Breast epithelium (tissue), 4 donors: ENCODE measurements around the gene HECTD2. TPM values are rescaled to one million over a fixed set of nuclear protein-coding genes. Genes with fewer than 3 reads are reported as not detected.
"Not testable (repeated sequence)": the region's sequence is repeated elsewhere in the genome, so short reads cannot be mapped to it uniquely, and the experiment has no call there.

ENCODE experiments used
- DNase-seq, 2 donors: peaks; one replicate each; pipeline ENCODE4 v3.0.0-alpha.2; 2019; ENCODE audit warnings: low spot score in 2 of 2
- H3K27ac ChIP-seq, 2 donors: fragments of 200-600 bp; sonication (generic) in 1 of 2; one replicate each; pipeline ENCODE4 v1.5.1; 2016 to 2019; ENCODE audit warnings: mild to moderate bottlenecking in 1 of 2
- H3K27me3 ChIP-seq, 2 donors: fragments of 200-600 bp; sonication (generic) in 1 of 2; one replicate each; pipeline versions ENCODE4 v1.5.1 to v1.6.0; 2017 to 2019; ENCODE audit warnings: control low read depth in 1 of 2, mild to moderate bottlenecking in 1 of 2
- H3K36me3 ChIP-seq: fragments of 200-600 bp; one replicate; pipeline ENCODE4 v1.5.1; 2019
- H3K4me1 ChIP-seq, 2 donors: fragments of 200-600 bp; sonication (generic); one replicate each; pipeline ENCODE4 v1.5.1; 2016 to 2019; ENCODE audit warnings: control low read depth in 1 of 2
- H3K4me3 ChIP-seq, 3 donors: fragments of 200-600 bp; sonication (generic); 1 replicate in 2 of 3; 2 replicates in 1 of 3; pipeline ENCODE4 v1.5.1; 2016 to 2019; ENCODE audit warnings: mild to moderate bottlenecking in 3 of 3, moderate library complexity in 2 of 3
- H3K9me3 ChIP-seq, 2 donors: fragments of 200-600 bp; sonication (generic) in 1 of 2; one replicate each; pipeline ENCODE4 v1.5.1; 2016 to 2019; ENCODE audit warnings: control low read depth in 1 of 2
- POLR2A ChIP-seq: fragments of 450-650 bp; IDR thresholded peaks from one replicate; pipeline ENCODE4 v1.6.1; 2016; ENCODE audit warnings: antibody characterized with exemption, mild to moderate bottlenecking, moderate library complexity
- POLR2AphosphoS5 ChIP-seq, 3 donors: sonication (generic); formaldehyde crosslinking; IDR thresholded peaks; one replicate each; pipeline ENCODE4 v1.6.1; 2017; ENCODE audit warnings: antibody characterized with exemption in 3 of 3
- intact Hi-C: fragments of 100-400 bp; cut with DNase I; formaldehyde crosslinking; loops from one replicate; pipeline ENCODE4 v1.15.1; 2023; ENCODE audit warnings: low total_unique reads
- total RNA-seq, 3 donors: library from RNA; depleted of rRNA; stranded (reverse); fragments of >200 nt; gene quantifications; one replicate each; pipeline ENCODE4 v1.1.0, GENCODE V29; 2016
- TF ChIP-seq, protein P1 (sequence below), 3 donors: fragments of 450-650 bp; IDR thresholded peaks; one replicate each; pipeline ENCODE4 v1.5.1; 2016 to 2017; ENCODE audit warnings: antibody characterized with exemption in 3 of 3, mild to moderate bottlenecking in 3 of 3, moderate library complexity in 3 of 3

The HECTD2 gene
- total RNA-seq, 3 donors from 2014 or later = 14.2 to 30.7 (median 19.0) TPM

DNA sequence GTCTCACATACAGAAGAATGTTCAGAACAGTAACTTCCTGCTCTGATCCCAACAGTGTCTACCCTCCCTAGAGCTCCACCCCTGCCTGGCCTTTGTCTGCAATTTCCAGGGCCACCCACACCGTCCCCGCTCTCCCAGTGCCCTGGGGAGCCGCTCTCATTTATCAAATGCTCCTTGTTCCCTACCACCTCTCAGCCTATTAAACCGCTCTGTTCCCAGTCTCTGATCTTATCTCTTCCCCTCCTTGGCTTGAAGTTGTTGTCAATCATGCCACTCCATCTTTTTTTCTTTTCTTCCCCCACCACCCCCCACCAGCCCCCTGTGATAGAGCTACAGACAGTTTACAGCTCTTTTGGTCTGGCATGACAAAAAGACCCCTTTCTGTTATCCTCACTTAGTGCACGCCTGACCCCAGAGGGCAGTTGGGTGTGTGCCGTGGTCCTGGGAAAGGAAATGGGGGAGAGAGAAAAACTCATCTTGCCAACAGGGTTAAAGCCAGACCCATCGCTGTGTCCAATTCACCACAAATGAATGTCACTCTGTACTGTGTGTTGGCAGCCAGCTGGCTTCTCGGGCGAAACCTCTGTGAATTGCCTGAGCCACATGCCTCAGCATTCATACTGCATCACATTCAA lies 28.8 kb upstream of the HECTD2 start:
- Histone ChIP-seq H3K9me3 (no peaks in the 10 kb centered on the region), H3K36me3 (no peaks in the 10 kb centered on the region), H3K27ac (no peak overlapping the region), H3K4me3 (peak overlapping the region in 2 of 3 donors; percentile 18 to 31), H3K27me3 (no peaks in the 10 kb centered on the region), H3K4me1 (no peaks in the 10 kb centered on the region)
- intact Hi-C loops = no loop called here
- TF ChIP-seq POLR2A (no peak), POLR2AphosphoS5 (IDR thresholded peaks at IDR 0.05) (no peak)
- TF ChIP-seq, protein P1, sequence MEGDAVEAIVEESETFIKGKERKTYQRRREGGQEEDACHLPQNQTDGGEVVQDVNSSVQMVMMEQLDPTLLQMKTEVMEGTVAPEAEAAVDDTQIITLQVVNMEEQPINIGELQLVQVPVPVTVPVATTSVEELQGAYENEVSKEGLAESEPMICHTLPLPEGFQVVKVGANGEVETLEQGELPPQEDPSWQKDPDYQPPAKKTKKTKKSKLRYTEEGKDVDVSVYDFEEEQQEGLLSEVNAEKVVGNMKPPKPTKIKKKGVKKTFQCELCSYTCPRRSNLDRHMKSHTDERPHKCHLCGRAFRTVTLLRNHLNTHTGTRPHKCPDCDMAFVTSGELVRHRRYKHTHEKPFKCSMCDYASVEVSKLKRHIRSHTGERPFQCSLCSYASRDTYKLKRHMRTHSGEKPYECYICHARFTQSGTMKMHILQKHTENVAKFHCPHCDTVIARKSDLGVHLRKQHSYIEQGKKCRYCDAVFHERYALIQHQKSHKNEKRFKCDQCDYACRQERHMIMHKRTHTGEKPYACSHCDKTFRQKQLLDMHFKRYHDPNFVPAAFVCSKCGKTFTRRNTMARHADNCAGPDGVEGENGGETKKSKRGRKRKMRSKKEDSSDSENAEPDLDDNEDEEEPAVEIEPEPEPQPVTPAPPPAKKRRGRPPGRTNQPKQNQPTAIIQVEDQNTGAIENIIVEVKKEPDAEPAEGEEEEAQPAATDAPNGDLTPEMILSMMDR (IDR thresholded peaks at IDR 0.05) = no peak
- DNase-seq = peak in 1 of 2 donors; percentile 32

DNA sequence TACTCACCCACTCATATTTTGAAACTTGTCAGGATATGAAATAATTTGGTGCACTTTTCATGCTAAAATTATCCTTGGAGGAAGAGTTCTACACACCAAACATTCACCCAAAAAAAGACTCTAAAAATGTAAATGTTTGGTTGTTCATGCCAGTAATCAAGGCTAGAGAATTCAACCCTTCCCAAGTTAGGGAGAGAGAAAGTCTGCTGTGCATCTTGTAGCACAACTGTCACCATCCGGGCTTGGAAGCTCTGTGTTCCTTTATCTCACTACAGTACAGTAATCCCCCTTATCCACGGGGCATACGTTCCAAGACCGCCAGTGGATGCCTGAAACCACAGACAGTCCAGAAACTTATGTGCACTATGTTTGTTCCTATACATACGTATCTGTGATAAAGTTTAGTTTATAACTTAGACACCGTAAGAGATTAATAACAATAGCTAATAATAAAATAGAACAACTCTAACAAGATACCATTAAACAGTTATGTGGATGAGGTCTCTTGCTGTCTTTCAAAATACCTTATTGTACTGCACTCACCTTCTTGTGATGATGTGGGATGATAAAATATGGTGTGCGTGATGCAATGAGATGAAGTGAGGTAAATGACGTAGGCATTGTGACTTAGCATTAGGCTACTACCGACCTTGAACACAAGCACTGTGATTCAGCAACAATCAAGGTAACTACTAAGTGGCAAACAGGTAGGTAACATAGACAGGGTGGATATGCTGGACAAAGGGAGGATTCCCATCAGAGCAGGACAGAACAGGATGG lies 24.6 kb upstream of the HECTD2 start:
- no peaks in the 10 kb centered on the region for H3K9me3 ChIP-seq
- DNase-seq = no peak
- H3K4me3 ChIP-seq = no peak overlapping the region
- TF ChIP-seq, protein P1 (IDR thresholded peaks at IDR 0.05) = no peak
- TF ChIP-seq POLR2AphosphoS5 (IDR thresholded peaks at IDR 0.05) = no peak
- TF ChIP-seq POLR2A = no peak
- H3K36me3 ChIP-seq = no peaks in the 10 kb centered on the region
- no peak overlapping the region for H3K27ac ChIP-seq
- intact Hi-C loops = no loop called here
- H3K27me3 ChIP-seq = no peaks in the 10 kb centered on the region
- H3K4me1 ChIP-seq = no peaks in the 10 kb centered on the region

DNA sequence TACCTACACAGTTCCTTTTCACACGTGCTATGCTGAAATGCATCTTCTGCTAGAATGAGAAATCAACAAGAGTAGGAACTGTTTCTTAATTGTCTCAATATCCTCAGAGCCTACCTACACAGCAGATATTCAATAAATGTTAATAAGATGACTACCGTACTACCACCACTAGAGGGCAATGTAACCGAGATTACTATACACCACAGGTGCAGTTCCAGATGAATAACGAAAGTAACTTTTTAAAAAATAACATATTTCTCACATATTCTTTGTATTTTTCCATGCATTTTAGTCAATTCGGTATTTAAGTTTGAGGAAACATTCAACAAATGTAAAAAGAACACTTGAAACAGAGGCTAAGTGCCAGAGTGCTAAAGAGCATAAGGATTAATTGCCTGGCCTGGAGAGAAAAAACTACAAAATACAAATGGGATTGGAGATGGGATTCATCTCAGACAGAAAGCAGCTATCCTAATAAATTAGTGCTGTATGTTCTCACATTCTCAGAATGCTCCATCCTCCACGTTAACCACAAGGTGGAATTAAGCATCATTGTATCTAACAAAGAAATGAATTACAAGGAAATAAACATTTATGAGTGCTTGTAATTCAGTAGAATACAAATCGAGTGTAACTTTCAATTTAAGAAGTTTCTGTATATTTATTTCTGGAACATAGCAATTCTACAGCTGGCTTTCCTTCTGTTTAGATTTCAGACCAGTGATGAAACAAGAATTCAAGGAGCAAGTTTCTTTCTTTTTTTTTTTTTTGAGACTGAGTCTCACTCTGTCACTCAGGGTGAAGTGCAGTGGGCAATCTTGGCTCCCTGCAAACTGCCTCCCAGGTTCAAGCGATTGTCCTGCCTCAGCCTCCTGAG lies 20.3 kb upstream of the HECTD2 start:
- DNase-seq = no peak
- Histone ChIP-seq H3K27me3 (no peaks in the 10 kb centered on the region), H3K4me1 (no peaks in the 10 kb centered on the region), H3K4me3 (no peak overlapping the region), H3K36me3 (no peaks in the 10 kb centered on the region), H3K9me3 (no peaks in the 10 kb centered on the region), H3K27ac (no peak overlapping the region)
- intact Hi-C loops = no loop called here
- TF ChIP-seq, protein P1 (IDR thresholded peaks at IDR 0.05) = peak; percentile 29 to 61 (median 58)
- TF ChIP-seq POLR2A = no peak

DNA sequence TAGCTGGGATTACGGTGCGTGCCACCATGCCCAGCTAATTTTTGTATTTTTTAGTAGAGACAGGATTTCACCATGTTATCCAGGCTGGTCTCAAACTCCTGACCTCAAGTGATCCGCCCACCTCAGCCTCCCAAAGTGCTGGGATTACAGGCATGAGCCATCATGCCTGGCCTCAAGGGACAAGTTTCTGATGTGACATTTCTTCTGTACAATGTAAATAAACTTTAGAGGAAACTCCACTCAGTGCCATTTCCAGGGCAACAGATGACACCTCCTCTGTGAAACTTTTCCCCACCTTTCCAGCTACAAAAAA lies 19.7 kb upstream of the HECTD2 start:
- H3K9me3 ChIP-seq, H3K4me3 ChIP-seq, H3K4me1 ChIP-seq, H3K27me3 ChIP-seq, intact Hi-C loops, H3K36me3 ChIP-seq, H3K27ac ChIP-seq, DNase-seq: not testable (repeated sequence)

DNA sequence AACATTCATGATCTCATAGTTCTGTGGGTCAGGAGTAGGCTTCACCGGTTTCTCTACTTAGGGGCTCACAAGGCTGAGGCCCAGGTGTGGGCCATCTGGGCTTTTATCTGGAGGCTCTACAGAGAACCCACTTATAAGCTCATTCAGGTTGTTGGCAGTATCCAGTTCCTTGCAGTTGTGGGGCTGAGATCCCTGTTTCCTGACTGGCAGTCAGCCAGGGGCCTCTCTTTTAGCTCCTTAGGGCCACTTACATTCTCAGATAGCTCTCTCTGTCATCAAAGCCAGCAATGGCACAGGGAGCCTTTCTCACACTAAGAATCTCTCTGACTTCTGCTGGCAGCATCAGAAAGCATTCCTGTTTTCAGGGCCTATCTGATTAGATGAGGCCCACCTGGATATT lies 18.2 kb upstream of the HECTD2 start:
- H3K9me3 ChIP-seq = no peaks in the 10 kb centered on the region
- H3K4me3 ChIP-seq = no peak overlapping the region
- no peak for TF ChIP-seq POLR2AphosphoS5 (IDR thresholded peaks at IDR 0.05)
- TF ChIP-seq, protein P1 (IDR thresholded peaks at IDR 0.05) = no peak
- no peak for TF ChIP-seq POLR2A
- DNase-seq = no peak
- H3K4me1 ChIP-seq = no peaks in the 10 kb centered on the region
- intact Hi-C loops = no loop called here
- no peaks in the 10 kb centered on the region for H3K27me3 ChIP-seq
- no peak overlapping the region for H3K27ac ChIP-seq
- H3K36me3 ChIP-seq = no peaks in the 10 kb centered on the region
